Cortex of kidney (tissue), 1 donor: ENCODE results near the gene PTPRZ1.

Experiments
- DNase-seq: peaks from one replicate; lab custom pipeline; 2025; lab: John Stamatoyannopoulos, UW

The PTPRZ1 gene

GRCh38 chr7:121872831-121873288 lies at the start of gene PTPRZ1:
Gene PTPRZ1 (plus strand): TSS chr7:121873161. CDS start chr7:121873500, 339 bp downstream.
- DNase-seq = no peak

GRCh38 chr7:121824276-121824675 lies 48.7 kb upstream of the PTPRZ1 start:
- no peak for DNase-seq

- DNase-seq = no peak
These were observed 41.6 kb upstream of the PTPRZ1 start for GRCh38 chr7:121831351-121831750.

GRCh38 chr7:121831801-121832200 lies 41.2 kb upstream of the PTPRZ1 start:
- DNase-seq = no peak

- no peak for DNase-seq
These were observed 40.6 kb upstream of the PTPRZ1 start for GRCh38 chr7:121832347-121832746.

GRCh38 chr7:121833991-121834390 lies 39.0 kb upstream of the PTPRZ1 start:
- DNase-seq = no peak

GRCh38 chr7:121837462-121837861 lies 35.5 kb upstream of the PTPRZ1 start:
- DNase-seq = no peak

- no peak for DNase-seq
These were observed 25.9 kb upstream of the PTPRZ1 start for GRCh38 chr7:121847041-121847440.

GRCh38 chr7:121853307-121853706 lies 19.7 kb upstream of the PTPRZ1 start:
- no peak for DNase-seq

GRCh38 chr7:121860953-121861352 lies 12.0 kb upstream of the PTPRZ1 start:
- DNase-seq = no peak

GRCh38 chr7:121862591-121862990 lies 10.4 kb upstream of the PTPRZ1 start:
- DNase-seq = no peak

- no peak for DNase-seq
These were observed 1.8 kb upstream of the PTPRZ1 start for GRCh38 chr7:121871188-121871587.

- DNase-seq = no peak
These were observed 581 bp downstream of the PTPRZ1 start for GRCh38 chr7:121873289-121874194.

- no peak for DNase-seq
These were observed 1.3 kb downstream of the PTPRZ1 start for GRCh38 chr7:121874298-121874697.

- no peak for DNase-seq
These were observed 2.2 kb downstream of the PTPRZ1 start for GRCh38 chr7:121875203-121875602.

- no peak for DNase-seq
These were observed 3.9 kb downstream of the PTPRZ1 start for GRCh38 chr7:121876656-121877500.

GRCh38 chr7:121878918-121879464 lies 6.0 kb downstream of the PTPRZ1 start:
- DNase-seq = no peak

GRCh38 chr7:121879544-121879943 lies 6.6 kb downstream of the PTPRZ1 start:
- DNase-seq = no peak

- no peak for DNase-seq
These were observed 9.8 kb downstream of the PTPRZ1 start for GRCh38 chr7:121882731-121883130.

- DNase-seq = no peak
These were observed 12.4 kb downstream of the PTPRZ1 start for GRCh38 chr7:121885166-121885920.

- DNase-seq = no peak
These were observed 14.7 kb downstream of the PTPRZ1 start for GRCh38 chr7:121887634-121888033.

GRCh38 chr7:121890833-121891232 lies 17.9 kb downstream of the PTPRZ1 start:
- DNase-seq = no peak
